ENCODE data around the gene MYD88. TPM values are rescaled to one million over a fixed set of nuclear protein-coding genes. Genes with fewer than 3 reads are reported as not detected.

Gene MYD88
- total RNA-seq, 8 experiments from 2014 or later = 0.76 to 24.4 (median 9.3) TPM

DNA sequence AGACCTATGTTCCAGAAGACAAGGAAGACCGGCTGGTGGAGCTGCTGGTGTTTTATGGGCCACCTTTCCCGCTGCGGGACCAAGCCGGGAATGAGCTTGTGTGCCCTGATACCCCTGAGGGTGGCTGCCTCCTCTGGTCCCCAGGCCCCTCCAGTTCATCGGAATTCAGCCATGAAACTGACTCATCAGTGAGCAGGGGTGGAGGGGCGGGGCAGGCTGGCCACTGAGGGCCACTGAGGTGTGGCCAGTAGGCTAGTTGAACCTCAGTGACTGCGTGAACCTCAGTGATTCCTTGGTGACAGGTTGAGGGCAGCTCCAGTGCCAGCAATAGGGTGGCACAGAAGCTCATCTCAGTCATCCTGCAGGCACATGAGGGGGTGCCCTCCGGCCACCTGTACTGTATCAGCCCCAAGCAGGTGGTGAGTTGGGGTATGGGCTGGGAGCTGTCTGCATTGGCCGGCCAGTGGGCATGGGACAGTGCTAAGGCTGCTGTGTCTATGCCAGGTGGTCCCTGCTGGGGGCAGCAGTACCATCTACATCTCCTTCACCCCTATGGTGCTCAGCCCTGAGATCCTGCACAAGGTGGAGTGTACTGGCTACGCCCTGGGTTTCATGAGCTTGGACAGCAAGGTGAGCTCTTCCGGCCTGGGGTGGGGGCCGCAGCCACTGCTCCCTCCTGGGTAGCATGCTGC is 21.8 kb upstream of the MYD88 start:
- in situ Hi-C loops (cut with MboI; ENCODE audit: low pct_unique_long_range_greater_than_20kb in 2 of 9, low sequenced_read_pairs in 9 of 9, unreplicated experiment in 9 of 9) = no loop called here
- Histone ChIP-seq H3K4me1 (replicated peaks in 1 of 2) (no peaks in the 10 kb centered on the region), H3K27ac (no peak overlapping the region), H3K4me3 (no peak overlapping the region)
- WGBS, 10 experiments = 78 to 100% (median 100%) methylated on average over 1 to 4 of the region's 12 CpGs; no CpG with 5 or more reads in 6 of the 10 experiments
- peak in 3 of 8 experiments; percentile 9 to 19 (median 14) for ATAC-seq (replicated peaks in 6 of 8)

- ATAC-seq (replicated peaks in 6 of 8) = peak in 6 of 8 experiments; percentile 3 to 66 (median 26)
- Histone ChIP-seq H3K27ac (no peak overlapping the region), H3K4me1 (replicated peaks in 1 of 2) (no peaks in the 10 kb centered on the region), H3K4me3 (no peak overlapping the region)
- WGBS, 10 experiments = 83 to 86% methylated on average over 1 of the region's 10 CpGs; no CpG with 5 or more reads in 8 of the 10 experiments
- in situ Hi-C loops (cut with MboI; ENCODE audit: low pct_unique_long_range_greater_than_20kb in 2 of 9, low sequenced_read_pairs in 9 of 9, unreplicated experiment in 9 of 9) = no loop called here
Measured at GRCh38 chr3:38117163-38117716, 21.2 kb upstream of the MYD88 start.

DNA sequence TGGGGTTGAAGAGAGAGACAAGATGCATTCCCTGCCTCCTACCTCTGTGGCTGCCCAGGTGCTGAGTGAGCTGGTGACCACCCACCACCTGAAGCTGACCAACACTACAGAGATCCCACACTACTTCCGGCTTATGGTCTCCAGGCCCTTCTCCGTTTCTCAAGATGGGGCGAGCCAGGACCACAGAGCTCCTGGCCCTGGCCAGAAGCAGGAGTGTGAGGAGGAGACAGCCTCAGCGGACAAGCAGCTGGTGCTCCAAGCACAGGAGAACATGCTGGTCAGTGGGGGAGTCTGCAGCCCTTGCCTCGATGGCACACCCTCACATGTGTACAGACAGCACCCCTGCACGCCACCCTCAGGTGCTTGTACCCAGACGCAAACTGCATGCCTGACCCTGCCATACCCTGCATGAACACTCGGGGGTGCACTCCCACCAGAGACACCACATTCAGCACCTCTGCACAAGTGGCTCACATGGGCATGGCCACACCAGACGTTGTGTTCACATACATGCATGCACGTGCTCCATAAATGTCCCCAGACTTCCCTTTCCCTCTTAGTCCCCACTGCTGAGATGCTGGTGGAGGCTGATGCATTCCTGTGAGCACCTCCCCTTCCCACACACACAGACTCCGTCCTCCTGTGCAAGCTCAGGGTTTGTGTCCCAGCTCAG is 20.6 kb upstream of the MYD88 start:
- H3K4me3 ChIP-seq = no peak overlapping the region
- WGBS, 10 experiments = 59 to 60% methylated on average over 1 to 5 of the region's 11 CpGs; no CpG with 5 or more reads in 8 of the 10 experiments
- H3K27ac ChIP-seq = no peak overlapping the region
- in situ Hi-C loops (cut with MboI; ENCODE audit: low pct_unique_long_range_greater_than_20kb in 2 of 9, low sequenced_read_pairs in 9 of 9, unreplicated experiment in 9 of 9) = no loop called here
- H3K4me1 ChIP-seq (replicated peaks in 1 of 2) = no peaks in the 10 kb centered on the region
- peak; percentile 32 to 81 (median 40) for ATAC-seq (replicated peaks in 6 of 8)

DNA sequence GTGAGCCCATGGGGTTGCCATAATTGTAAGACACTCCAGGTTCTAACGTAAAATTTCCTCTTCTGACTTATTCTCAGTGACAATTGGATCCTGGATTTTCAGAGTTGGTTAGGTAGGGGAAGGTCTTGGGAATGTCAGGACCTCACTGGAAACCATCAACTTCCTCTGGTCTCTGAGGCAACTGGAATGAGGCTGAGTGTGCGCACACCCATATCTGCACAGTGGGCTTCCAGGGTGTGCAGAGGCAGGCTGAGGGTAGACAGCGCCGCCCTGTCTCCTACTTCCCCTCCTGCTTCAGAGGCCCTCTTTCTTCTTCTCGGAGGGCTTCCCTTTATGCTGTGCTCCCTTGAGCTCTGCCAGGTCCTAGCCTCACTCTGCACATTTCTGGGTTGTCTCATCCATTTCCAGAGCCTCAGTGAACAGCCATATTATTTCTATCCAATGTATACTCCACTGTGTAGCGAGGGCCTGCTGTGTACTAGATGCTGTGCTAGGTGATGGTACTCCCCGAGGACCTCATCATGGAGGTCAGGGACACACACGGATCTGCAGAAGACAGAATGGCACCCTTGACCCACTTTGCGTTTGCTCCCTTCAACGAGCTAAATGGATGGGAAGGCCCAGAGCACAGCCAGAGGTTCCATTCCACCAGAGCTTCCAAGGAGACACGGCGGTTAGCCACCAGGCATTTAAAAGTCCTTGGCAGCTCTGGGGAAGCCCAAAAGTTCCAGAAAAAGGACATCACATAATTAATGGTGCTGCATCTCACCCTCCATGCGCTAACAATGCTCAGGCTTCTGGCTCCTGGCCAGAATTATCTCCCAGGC is 19.8 kb upstream of the MYD88 start:
- ATAC-seq (replicated peaks in 6 of 8) = no peak
- WGBS, 10 experiments = 60 to 100% (median 94%) methylated on average over 1 to 6 of the region's 13 CpGs; no CpG with 5 or more reads in 5 of the 10 experiments
- Histone ChIP-seq H3K4me3 (no peak overlapping the region), H3K4me1 (replicated peaks in 1 of 2) (no peaks in the 10 kb centered on the region), H3K27ac (no peak overlapping the region)
- in situ Hi-C loops (cut with MboI; ENCODE audit: low pct_unique_long_range_greater_than_20kb in 2 of 9, low sequenced_read_pairs in 9 of 9, unreplicated experiment in 9 of 9) = no loop called here

GRCh38 chr3:38119248-38119544 is 19.3 kb upstream of the MYD88 start:
- WGBS, 10 experiments = 100% methylated on average over 1 of the region's 1 CpG; no CpG with 5 or more reads in 9 of the 10 experiments
- H3K27ac ChIP-seq = no peak overlapping the region
- no peak for ATAC-seq (replicated peaks in 6 of 8)
- in situ Hi-C loops (cut with MboI; ENCODE audit: low pct_unique_long_range_greater_than_20kb in 2 of 9, low sequenced_read_pairs in 9 of 9, unreplicated experiment in 9 of 9) = no loop called here
- no peak overlapping the region for H3K4me3 ChIP-seq
- no peaks in the 10 kb centered on the region for H3K4me1 ChIP-seq (replicated peaks in 1 of 2)

- in situ Hi-C loops (cut with MboI; ENCODE audit: low pct_unique_long_range_greater_than_20kb in 2 of 9, low sequenced_read_pairs in 9 of 9, unreplicated experiment in 9 of 9) = no loop called here
- Histone ChIP-seq H3K27ac (no peak overlapping the region), H3K4me1 (replicated peaks in 1 of 2) (no peaks in the 10 kb centered on the region), H3K4me3 (no peak overlapping the region)
- WGBS, 10 experiments = 75 to 100% (median 94%) methylated on average over 2 to 4 of the region's 7 CpGs; no CpG with 5 or more reads in 5 of the 10 experiments
- no peak for ATAC-seq (replicated peaks in 6 of 8)
Measured at GRCh38 chr3:38119821-38120692, 18.4 kb upstream of the MYD88 start.

GRCh38 chr3:38120693-38121450 is 17.6 kb upstream of the MYD88 start:
- H3K27ac ChIP-seq = no peak overlapping the region
- in situ Hi-C loops (cut with MboI; ENCODE audit: low pct_unique_long_range_greater_than_20kb in 2 of 9, low sequenced_read_pairs in 9 of 9, unreplicated experiment in 9 of 9) = no loop called here
- peak in 1 of 8 experiments; percentile 6 for ATAC-seq (replicated peaks in 6 of 8)
- no peaks in the 10 kb centered on the region for H3K4me1 ChIP-seq (replicated peaks in 1 of 2)
- no peak overlapping the region for H3K4me3 ChIP-seq
- 20 to 100% (median 89%) methylated on average over 1 to 7 of the region's 11 CpGs; no CpG with 5 or more reads in 3 of the 10 experiments for WGBS, 10 experiments

DNA sequence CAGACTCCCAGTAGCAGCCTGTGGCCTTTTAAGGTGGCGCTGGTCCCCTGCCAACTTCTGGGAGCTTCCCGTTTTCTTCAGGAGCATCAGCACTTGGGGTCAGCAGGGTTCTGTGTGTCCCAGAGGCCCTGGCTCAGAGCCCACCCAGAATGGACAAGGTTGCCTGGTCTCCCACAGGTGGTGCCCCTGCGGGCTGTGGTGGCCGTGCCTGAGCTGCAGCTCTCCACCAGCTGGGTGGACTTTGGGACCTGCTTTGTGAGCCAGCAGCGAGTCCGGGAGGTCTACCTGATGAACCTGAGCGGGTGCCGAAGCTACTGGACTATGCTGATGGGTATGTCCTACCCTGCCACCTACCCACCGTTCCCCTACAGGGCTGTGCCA is 17.0 kb upstream of the MYD88 start:
- ATAC-seq (replicated peaks in 6 of 8) = no peak
- Histone ChIP-seq H3K4me1 (replicated peaks in 1 of 2) (no peaks in the 10 kb centered on the region), H3K4me3 (no peak overlapping the region), H3K27ac (no peak overlapping the region)
- in situ Hi-C loops (cut with MboI; ENCODE audit: low pct_unique_long_range_greater_than_20kb in 2 of 9, low sequenced_read_pairs in 9 of 9, unreplicated experiment in 9 of 9) = no loop called here
- WGBS, 10 experiments = 50 to 100% (median 80%) methylated on average over 1 to 2 of the region's 9 CpGs; no CpG with 5 or more reads in 6 of the 10 experiments

DNA sequence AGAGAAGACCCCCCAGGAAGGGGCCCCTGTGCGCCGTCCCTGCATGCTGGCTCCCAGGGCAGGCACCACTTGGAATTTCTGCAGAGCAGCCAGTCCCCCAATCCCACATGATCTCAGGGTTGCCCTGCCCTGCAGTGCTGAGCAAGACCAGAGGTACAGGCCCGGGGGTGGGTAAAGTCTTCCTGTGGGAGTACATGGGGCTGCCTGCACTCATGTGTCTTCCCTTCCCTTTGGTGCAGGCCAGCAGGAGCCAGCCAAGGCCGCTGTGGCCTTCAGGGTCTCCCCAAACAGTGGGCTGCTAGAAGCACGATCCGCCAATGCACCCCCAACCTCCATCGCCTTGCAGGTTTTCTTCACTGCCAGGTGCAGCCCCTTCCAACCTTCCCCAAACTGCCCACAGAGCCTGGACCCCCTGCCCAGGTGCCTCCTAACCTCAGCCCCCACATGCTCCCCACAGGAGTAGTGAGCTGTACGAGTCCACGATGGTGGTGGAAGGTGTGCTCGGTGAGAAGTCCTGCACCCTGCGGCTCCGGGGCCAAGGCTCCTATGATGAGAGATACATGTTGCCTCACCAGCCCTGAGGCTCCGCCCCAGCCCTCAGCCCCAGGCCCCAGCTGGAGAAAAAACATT is 16.5 kb upstream of the MYD88 start:
- in situ Hi-C loops (cut with MboI; ENCODE audit: low pct_unique_long_range_greater_than_20kb in 2 of 9, low sequenced_read_pairs in 9 of 9, unreplicated experiment in 9 of 9) = no loop called here
- 100% methylated on average over 1 to 4 of the region's 13 CpGs; no CpG with 5 or more reads in 7 of the 10 experiments for WGBS, 10 experiments
- no peaks in the 10 kb centered on the region for H3K4me1 ChIP-seq (replicated peaks in 1 of 2)
- no peak for ATAC-seq (replicated peaks in 6 of 8)
- H3K27ac ChIP-seq = no peak overlapping the region
- H3K4me3 ChIP-seq = no peak overlapping the region

- H3K4me1 ChIP-seq (replicated peaks in 1 of 2) = no peaks in the 10 kb centered on the region
- 82 to 100% (median 100%) methylated on average over 1 to 6 of the region's 9 CpGs; no CpG with 5 or more reads in 5 of the 10 experiments for WGBS, 10 experiments
- no peak overlapping the region for H3K27ac ChIP-seq
- no peak overlapping the region for H3K4me3 ChIP-seq
- in situ Hi-C loops (cut with MboI; ENCODE audit: low pct_unique_long_range_greater_than_20kb in 2 of 9, low sequenced_read_pairs in 9 of 9, unreplicated experiment in 9 of 9) = no loop called here
- no peak for ATAC-seq (replicated peaks in 6 of 8)
Measured at GRCh38 chr3:38122712-38123290, 15.7 kb upstream of the MYD88 start.
